Gastrocnemius medialis (tissue), 4 donors: ENCODE results near the gene PHTF2. TPM values are rescaled to one million over a fixed set of nuclear protein-coding genes. Genes with fewer than 3 reads are reported as not detected.

Experiments
- ATAC-seq, 2 donors: fragments of 150-250 bp; one replicate each; pipeline ENCODE4 v1.9.1; 2016
- DNase-seq, 2 donors: peaks; one replicate each; pipeline ENCODE4 v3.0.0-alpha.2; 2019
- H3K27ac ChIP-seq, 4 donors: fragments of 200-600 bp; sonication (generic); 1 replicate in 1 of 4; 2 replicates in 3 of 4; pipeline ENCODE4 v1.5.1; 2016 to 2018; ENCODE audit warnings: mild to moderate bottlenecking in 2 of 4, moderate library complexity in 1 of 4
- H3K27me3 ChIP-seq, 3 donors: fragments of 200-600 bp; sonication (generic) in 2 of 3; 1 replicate in 1 of 3; 2 replicates in 2 of 3; pipeline versions ENCODE4 v1.5.1 to v1.6.0; 2016 to 2019; ENCODE audit warnings: mild to moderate bottlenecking in 1 of 3, moderate library complexity in 1 of 3
- H3K36me3 ChIP-seq, 2 donors: fragments of 200-600 bp; sonication (generic) in 1 of 2; one replicate each; pipeline ENCODE4 v1.5.1; 2017 to 2018
- H3K4me1 ChIP-seq, 2 donors: fragments of 200-600 bp; sonication (generic) in 1 of 2; one replicate each; pipeline ENCODE4 v1.5.1; 2016 to 2017; ENCODE audit warnings: mild to moderate bottlenecking in 2 of 2
- H3K4me3 ChIP-seq, 4 donors: fragments of 200-600 bp; sonication (generic) in 3 of 4; 1 replicate in 1 of 4; 2 replicates in 3 of 4; pipeline ENCODE4 v1.5.1; 2016 to 2019; ENCODE audit warnings: mild to moderate bottlenecking in 2 of 4
- H3K9me3 ChIP-seq, 3 donors: fragments of 200-600 bp; sonication (generic) in 2 of 3; 1 replicate in 1 of 3; 2 replicates in 2 of 3; pipeline ENCODE4 v1.5.1; 2016 to 2019
- POLR2A ChIP-seq, 2 donors: fragments of 450-650 bp; IDR thresholded peaks; one replicate each; pipeline ENCODE4 v1.6.1; 2017; ENCODE audit warnings: antibody characterized with exemption in 2 of 2, mild to moderate bottlenecking in 2 of 2, moderate library complexity in 2 of 2
- in situ Hi-C, 4 donors: fragments of 200-750 bp; cut with MboI; loops; one replicate each; pipeline versions ENCODE4 v1.15.0 to v1.8.0; 2017; ENCODE audit warnings: low sequenced_read_pairs in 4 of 4
- intact Hi-C: fragments of 100-400 bp; cut with DNase I; formaldehyde crosslinking; loops from one replicate; pipeline ENCODE4 v1.15.1; 2023; ENCODE audit warnings: low total_unique reads
- total RNA-seq, 4 donors: library from RNA; depleted of rRNA; stranded (reverse); fragments of >200 nt; gene quantifications; one replicate each; pipeline versions ENCODE4 v1.1.0 to v1.2.3, GENCODE V29; 2016
- TF ChIP-seq, protein P1 (sequence below), 5 experiments: fragments of 450-650 bp in 3 of 5; fragments of 200-600 bp in 2 of 5; sonication (generic) in 2 of 5; IDR thresholded peaks in 4 of 5; conservative IDR thresholded peaks in 1 of 5; 1 replicate in 4 of 5; 2 replicates in 1 of 5; pipeline ENCODE4 v1.5.1; 2016 to 2019; ENCODE audit warnings: antibody characterized with exemption in 5 of 5, mild to moderate bottlenecking in 3 of 5, moderate library complexity in 3 of 5

PHTF2 gene
- total RNA-seq: 100 to 1,000 TPM in 2 of 4 donors, 10 to 100 TPM in 2; 81.2 to 163 (median 108) TPM

DNA sequence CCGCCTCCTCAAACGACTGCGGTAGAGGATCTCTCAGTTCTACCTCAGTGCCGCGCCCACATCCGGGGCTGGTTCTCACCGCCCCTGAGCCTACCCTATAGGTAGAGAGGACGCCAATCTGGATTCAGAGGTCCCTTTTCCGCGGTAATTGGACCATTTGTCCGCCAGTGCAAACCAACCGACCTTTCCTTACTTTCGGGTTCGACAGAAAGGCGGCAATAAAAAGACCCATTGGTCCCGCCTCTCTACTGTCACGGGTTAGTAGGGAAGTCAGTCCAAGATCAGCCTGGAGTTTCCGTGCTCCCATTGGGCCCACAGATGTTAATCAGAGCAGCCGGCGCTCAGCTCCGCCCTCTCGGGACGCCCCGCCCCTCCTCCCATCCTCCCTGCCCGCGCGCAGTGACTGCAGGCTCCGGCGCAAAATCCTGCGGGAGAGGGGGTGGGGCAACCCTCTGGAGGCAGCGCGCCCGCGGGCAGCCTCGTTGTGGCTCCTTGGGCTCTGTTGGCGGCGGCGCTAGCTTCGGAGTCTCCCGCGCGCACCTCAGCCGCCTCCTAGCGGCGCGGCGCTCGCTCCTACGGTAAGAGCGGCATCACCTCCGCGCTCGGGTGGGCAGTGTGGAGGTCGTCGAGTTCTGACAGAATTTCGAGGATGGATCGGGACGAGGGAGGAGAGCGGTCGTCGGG lies at the start of gene PHTF2, which contains the start of gene TMEM60:
Gene PHTF2, plus strand, starts transcription at position 380 of the 684 bp plus-strand sequence.
Gene TMEM60, minus strand, starts transcription at position 41 of the 684 bp plus-strand sequence. CDS start 4,061 bp downstream, outside the sequence.
- Histone ChIP-seq H3K4me1 (peaks cover 34 to 62% of the 10 kb centered on the region in 2 donors), H3K27ac (peak within 1 kb of the TSS; percentile 98 to 99 (median 98)), H3K36me3 (no peaks in the 10 kb centered on the region), H3K4me3 (peak within 1 kb of the TSS; percentile 86 to 93 (median 89)), H3K9me3 (no peaks in the 10 kb centered on the region), H3K27me3 (no peaks in the 10 kb centered on the region)
- TF ChIP-seq, protein P1, sequence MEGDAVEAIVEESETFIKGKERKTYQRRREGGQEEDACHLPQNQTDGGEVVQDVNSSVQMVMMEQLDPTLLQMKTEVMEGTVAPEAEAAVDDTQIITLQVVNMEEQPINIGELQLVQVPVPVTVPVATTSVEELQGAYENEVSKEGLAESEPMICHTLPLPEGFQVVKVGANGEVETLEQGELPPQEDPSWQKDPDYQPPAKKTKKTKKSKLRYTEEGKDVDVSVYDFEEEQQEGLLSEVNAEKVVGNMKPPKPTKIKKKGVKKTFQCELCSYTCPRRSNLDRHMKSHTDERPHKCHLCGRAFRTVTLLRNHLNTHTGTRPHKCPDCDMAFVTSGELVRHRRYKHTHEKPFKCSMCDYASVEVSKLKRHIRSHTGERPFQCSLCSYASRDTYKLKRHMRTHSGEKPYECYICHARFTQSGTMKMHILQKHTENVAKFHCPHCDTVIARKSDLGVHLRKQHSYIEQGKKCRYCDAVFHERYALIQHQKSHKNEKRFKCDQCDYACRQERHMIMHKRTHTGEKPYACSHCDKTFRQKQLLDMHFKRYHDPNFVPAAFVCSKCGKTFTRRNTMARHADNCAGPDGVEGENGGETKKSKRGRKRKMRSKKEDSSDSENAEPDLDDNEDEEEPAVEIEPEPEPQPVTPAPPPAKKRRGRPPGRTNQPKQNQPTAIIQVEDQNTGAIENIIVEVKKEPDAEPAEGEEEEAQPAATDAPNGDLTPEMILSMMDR (IDR thresholded peaks at IDR 0.05 in 4 of 5, conservative IDR thresholded peaks at IDR 0.05 in 1 of 5): peak; percentile 30 to 66 (median 47)
- peak; percentile 93 to 96 for TF ChIP-seq POLR2A (IDR thresholded peaks at IDR 0.05)
- ATAC-seq (peak; percentile 81 to 85), DNase-seq (peak; percentile 99)
- in situ Hi-C loops (loop anchor here in 1 of 4 donors (10.0 kb wide), 1 partner anchor 104 kb away; the partner anchor contains the start of gene RSBN1L), intact Hi-C loops (loop anchor here (2.0 to 10.0 kb wide), 5 partner anchors 89 to 1474 kb away; partner anchors contain the start of genes PTPN12 and RSBN1L)

DNA sequence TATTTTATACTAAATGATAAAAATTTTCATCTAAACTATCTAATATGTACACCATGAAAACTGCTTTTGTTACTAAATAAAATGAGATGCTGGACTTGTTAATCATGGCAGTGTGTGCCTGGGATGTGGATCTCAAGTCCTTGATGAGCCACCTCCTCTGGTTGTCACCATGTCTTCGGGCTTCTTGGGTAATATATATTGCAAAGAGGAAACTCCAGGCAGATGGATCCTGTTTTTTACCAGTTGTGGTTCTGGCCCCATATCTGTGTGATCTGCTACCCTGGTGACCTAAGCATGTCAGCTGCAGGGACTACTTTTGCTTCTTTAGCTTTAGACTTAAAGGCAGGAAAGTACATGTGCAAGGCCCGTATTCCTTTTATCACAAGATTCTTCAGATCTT lies 46.6 kb upstream of the PHTF2 start:
- Histone ChIP-seq H3K36me3 (no peaks in the 10 kb centered on the region), H3K4me3 (no peak overlapping the region), H3K27me3 (no peaks in the 10 kb centered on the region), H3K27ac (peak overlapping the region in 2 of 4 donors; percentile 9 to 13), H3K4me1 (peaks cover 24 to 25% of the 10 kb centered on the region in 2 donors), H3K9me3 (no peaks in the 10 kb centered on the region)
- ATAC-seq (peak in 1 of 2 donors; percentile 67), DNase-seq (no peak)
- TF ChIP-seq POLR2A (IDR thresholded peaks at IDR 0.05): no peak
- TF ChIP-seq, protein P1 (IDR thresholded peaks at IDR 0.05 in 4 of 5, conservative IDR thresholded peaks at IDR 0.05 in 1 of 5): no peak
- intact Hi-C loops (loop anchor here (10.0 kb wide), 1 partner anchor 317 kb away; no protein-coding TSS in a partner anchor), in situ Hi-C loops (loop anchor here (5.0 to 25.0 kb wide), 5 partner anchors 90 to 317 kb away; partner anchors contain the start of gene PTPN12 (in 1 of the 4))

DNA sequence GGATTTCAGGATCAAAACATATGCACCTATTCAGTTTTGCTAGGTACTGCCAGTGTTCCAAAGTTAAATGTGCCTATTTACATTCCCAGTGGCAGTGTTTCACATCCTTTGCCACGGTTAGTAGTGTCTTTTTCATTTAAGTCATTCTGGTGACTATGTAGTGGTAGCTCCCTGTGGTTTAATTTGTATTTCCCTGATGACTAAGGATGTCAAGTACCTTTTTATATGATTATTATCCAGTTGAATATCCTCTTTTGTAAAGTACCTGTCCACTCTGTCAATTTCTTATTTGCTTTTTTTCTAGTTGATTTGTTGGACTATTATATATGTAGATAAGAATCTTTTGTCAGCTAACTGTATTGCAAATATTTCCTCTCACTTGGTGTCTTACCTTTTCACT lies 45.4 kb upstream of the PHTF2 start:
- H3K4me3 ChIP-seq: no peak overlapping the region
- H3K36me3 ChIP-seq: no peaks in the 10 kb centered on the region
- H3K27me3 ChIP-seq: no peaks in the 10 kb centered on the region
- intact Hi-C loops (loop anchor here (10.0 kb wide), 1 partner anchor 318 kb away; no protein-coding TSS in a partner anchor), in situ Hi-C loops (loop anchor here (5.0 to 25.0 kb wide), 5 partner anchors 91 to 318 kb away; partner anchors contain the start of gene PTPN12 (in 1 of the 4))
- DNase-seq (no peak), ATAC-seq (no peak)
- H3K27ac ChIP-seq: no peak overlapping the region
- TF ChIP-seq, protein P1 (IDR thresholded peaks at IDR 0.05 in 4 of 5, conservative IDR thresholded peaks at IDR 0.05 in 1 of 5): no peak
- no peak for TF ChIP-seq POLR2A (IDR thresholded peaks at IDR 0.05)
- H3K9me3 ChIP-seq: no peaks in the 10 kb centered on the region
- peaks cover 19 to 30% of the 10 kb centered on the region in 2 donors for H3K4me1 ChIP-seq

DNA sequence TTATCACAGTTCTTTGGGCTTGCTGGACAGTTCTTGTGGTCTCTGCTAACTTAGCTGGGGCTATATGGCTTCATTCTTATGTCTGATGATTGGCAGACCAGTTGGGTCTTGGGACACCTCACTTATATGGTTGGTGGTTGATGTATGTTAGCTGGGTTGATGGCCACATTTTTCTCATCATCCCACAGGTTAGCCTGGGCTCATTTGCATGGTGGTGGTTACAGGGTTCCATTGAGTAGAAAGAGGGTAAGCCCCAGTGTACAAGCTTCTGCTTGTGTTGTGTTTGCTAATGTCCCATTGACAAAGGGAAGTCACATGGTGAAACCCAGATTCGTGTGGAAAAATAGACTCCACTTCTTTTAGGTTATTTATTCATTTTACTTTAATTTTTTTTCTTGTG lies 41.0 kb upstream of the PHTF2 start:
- H3K4me1 ChIP-seq: peaks cover 23 to 33% of the 10 kb centered on the region in 2 donors
- H3K36me3 ChIP-seq: no peaks in the 10 kb centered on the region
- ATAC-seq (no peak), DNase-seq (no peak)
- H3K4me3 ChIP-seq: no peak overlapping the region
- TF ChIP-seq POLR2A (IDR thresholded peaks at IDR 0.05): no peak
- TF ChIP-seq, protein P1 (IDR thresholded peaks at IDR 0.05 in 4 of 5, conservative IDR thresholded peaks at IDR 0.05 in 1 of 5): no peak
- H3K27me3 ChIP-seq: no peaks in the 10 kb centered on the region
- H3K9me3 ChIP-seq: no peaks in the 10 kb centered on the region
- in situ Hi-C loops (loop anchor here in 3 of 4 donors (5.0 to 25.0 kb wide), 4 partner anchors 103 to 323 kb away; partner anchors contain the start of gene PTPN12 (in 1 of the 3)), intact Hi-C loops (loop anchor here (10.0 kb wide), 1 partner anchor 323 kb away; no protein-coding TSS in a partner anchor)
- H3K27ac ChIP-seq: peak overlapping the region in 1 of 4 donors; percentile 15
